ENCODE measurements around the gene PLD1.

Gene PLD1

DNA sequence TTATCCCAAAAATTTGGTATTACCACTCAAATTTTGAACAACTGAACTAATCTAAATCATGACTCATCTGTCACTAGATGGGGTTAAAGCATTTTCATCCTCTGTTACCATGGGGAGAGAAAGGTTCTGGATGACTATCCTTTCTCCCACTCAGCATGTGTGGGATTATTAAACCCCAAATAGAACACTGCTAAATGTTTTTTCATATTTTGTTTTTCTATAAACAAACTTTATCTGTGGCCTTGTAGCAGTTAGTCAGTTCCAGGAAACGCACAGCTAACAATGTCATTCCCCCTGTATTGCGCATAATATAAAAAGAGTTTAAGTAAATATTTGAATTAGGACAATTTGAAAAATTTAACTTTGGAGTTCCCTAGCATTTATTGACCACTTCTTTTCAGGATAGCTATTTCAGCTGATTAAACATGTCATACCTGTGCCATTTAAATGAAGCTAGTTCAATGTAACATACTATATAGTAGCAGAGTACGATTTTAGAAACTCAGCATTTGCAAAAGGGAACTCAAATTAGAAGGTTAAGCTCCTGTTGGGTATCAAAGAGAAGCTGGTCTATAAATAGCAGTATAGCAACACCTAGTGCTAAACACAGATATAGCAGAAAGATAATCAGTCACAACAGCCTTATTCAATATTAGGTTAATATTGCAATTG is 23.6 kb upstream of the PLD1 start:
- Histone ChIP-seq H3K4me3 (ENCODE audit: severe bottlenecking) (no peak overlapping the region), H3K36me3 (ENCODE audit: low read depth) (no peaks in the 10 kb centered on the region), H3K4me1 (ENCODE audit: insufficient read depth, poor library complexity, severe bottlenecking) (peaks cover 3% of the 10 kb centered on the region), H3K9me3 (ENCODE audit: severe bottlenecking) (no peaks in the 10 kb centered on the region), H3K27me3 (ENCODE audit: insufficient read depth, poor library complexity, severe bottlenecking) (no peaks in the 10 kb centered on the region), H3K27ac (ENCODE audit: poor library complexity, severe bottlenecking) (no peak overlapping the region)
- peak; percentile 77 for TF ChIP-seq CTCF (IDR thresholded peaks at IDR 0.05; ENCODE audit: poor library complexity, severe bottlenecking)
- DNase-seq (ENCODE audit: low spot score) (no peak), ATAC-seq (ENCODE audit: low read depth) (peak; percentile 67; the same call in 1 of the 3 replicates)

- H3K4me1 ChIP-seq (ENCODE audit: insufficient read depth, poor library complexity, severe bottlenecking): peaks cover 3% of the 10 kb centered on the region
- H3K27me3 ChIP-seq (ENCODE audit: insufficient read depth, poor library complexity, severe bottlenecking): no peaks in the 10 kb centered on the region
- no peak for ATAC-seq (ENCODE audit: low read depth)
- H3K27ac ChIP-seq (ENCODE audit: poor library complexity, severe bottlenecking): no peak overlapping the region
- no peak overlapping the region for H3K4me3 ChIP-seq (ENCODE audit: severe bottlenecking)
- H3K9me3 ChIP-seq (ENCODE audit: severe bottlenecking): no peaks in the 10 kb centered on the region
- no peaks in the 10 kb centered on the region for H3K36me3 ChIP-seq (ENCODE audit: low read depth)
- no peak for DNase-seq (ENCODE audit: low spot score)
- no peak for TF ChIP-seq CTCF (IDR thresholded peaks at IDR 0.05; ENCODE audit: poor library complexity, severe bottlenecking)
These were observed 22.7 kb upstream of the PLD1 start for GRCh38 chr3:171832989-171833388.

- no peak for ATAC-seq (ENCODE audit: low read depth)
- peaks cover 3% of the 10 kb centered on the region for H3K4me1 ChIP-seq (ENCODE audit: insufficient read depth, poor library complexity, severe bottlenecking)
- no peak overlapping the region for H3K27ac ChIP-seq (ENCODE audit: poor library complexity, severe bottlenecking)
- no peaks in the 10 kb centered on the region for H3K27me3 ChIP-seq (ENCODE audit: insufficient read depth, poor library complexity, severe bottlenecking)
- H3K36me3 ChIP-seq (ENCODE audit: low read depth): no peaks in the 10 kb centered on the region
- no peak for DNase-seq (ENCODE audit: low spot score)
- H3K4me3 ChIP-seq (ENCODE audit: severe bottlenecking): no peak overlapping the region
- no peaks in the 10 kb centered on the region for H3K9me3 ChIP-seq (ENCODE audit: severe bottlenecking)
- no peak for TF ChIP-seq CTCF (IDR thresholded peaks at IDR 0.05; ENCODE audit: poor library complexity, severe bottlenecking)
These were observed 21.7 kb upstream of the PLD1 start for GRCh38 chr3:171831936-171832335.

DNA sequence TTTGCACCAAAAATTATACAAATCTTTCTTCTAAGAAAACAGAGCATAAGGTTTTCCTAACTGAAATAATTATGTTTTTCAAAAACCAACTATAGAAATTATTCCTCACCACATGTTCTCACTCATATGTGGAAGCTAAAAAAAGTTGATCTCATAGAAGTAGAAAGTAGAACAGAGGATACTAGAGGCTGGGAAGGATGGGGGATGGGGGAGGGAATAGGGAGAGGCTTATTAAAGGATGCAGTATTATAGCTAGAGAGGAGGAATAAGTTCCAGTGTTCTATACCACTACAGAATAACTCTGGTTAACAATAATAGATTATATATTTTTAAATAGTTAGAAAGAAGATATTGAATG is 20.2 kb upstream of the PLD1 start:
- H3K9me3 ChIP-seq (ENCODE audit: severe bottlenecking): no peaks in the 10 kb centered on the region
- H3K36me3 ChIP-seq (ENCODE audit: low read depth): no peaks in the 10 kb centered on the region
- ATAC-seq (ENCODE audit: low read depth) (no peak), DNase-seq (ENCODE audit: low spot score) (no peak)
- no peak overlapping the region for H3K27ac ChIP-seq (ENCODE audit: poor library complexity, severe bottlenecking)
- H3K4me1 ChIP-seq (ENCODE audit: insufficient read depth, poor library complexity, severe bottlenecking): peaks cover 8% of the 10 kb centered on the region
- no peak for TF ChIP-seq CTCF (IDR thresholded peaks at IDR 0.05; ENCODE audit: poor library complexity, severe bottlenecking)
- H3K27me3 ChIP-seq (ENCODE audit: insufficient read depth, poor library complexity, severe bottlenecking): no peaks in the 10 kb centered on the region
- H3K4me3 ChIP-seq (ENCODE audit: severe bottlenecking): no peak overlapping the region

DNA sequence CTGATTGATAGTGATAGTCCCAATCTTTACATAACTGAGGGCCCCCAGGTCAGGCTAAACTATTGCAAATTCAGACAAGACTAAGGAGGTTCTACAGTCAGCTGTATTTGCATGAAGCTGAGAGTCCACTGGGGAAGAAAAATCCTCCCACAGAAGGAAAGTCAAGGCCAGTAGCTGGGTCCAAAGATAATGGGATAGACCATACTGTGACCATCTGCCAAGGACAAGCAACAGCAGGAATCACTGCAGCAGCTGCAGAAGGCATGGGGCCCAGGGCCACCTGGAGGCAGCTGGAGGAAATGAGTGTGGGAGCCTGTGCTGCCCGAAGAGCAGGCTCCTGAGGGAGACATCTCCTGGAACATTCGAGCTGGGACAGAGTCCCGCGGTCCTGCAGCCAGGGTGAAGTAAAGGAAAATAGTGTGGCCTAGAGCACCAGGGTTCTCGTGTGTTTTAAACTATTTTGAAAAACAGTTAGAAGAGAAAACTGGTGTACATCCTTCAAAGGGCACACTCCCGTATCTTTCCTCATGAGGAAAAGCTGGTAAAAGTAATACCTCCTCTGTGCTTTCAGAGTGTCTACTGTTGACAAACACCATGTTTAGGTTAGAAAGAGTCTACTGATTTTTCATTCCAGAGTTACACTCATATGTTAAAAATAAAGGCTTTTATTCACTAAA is 19.7 kb upstream of the PLD1 start:
- no peaks in the 10 kb centered on the region for H3K9me3 ChIP-seq (ENCODE audit: severe bottlenecking)
- peaks cover 13% of the 10 kb centered on the region for H3K4me1 ChIP-seq (ENCODE audit: insufficient read depth, poor library complexity, severe bottlenecking)
- no peak overlapping the region for H3K27ac ChIP-seq (ENCODE audit: poor library complexity, severe bottlenecking)
- no peak overlapping the region for H3K4me3 ChIP-seq (ENCODE audit: severe bottlenecking)
- peak; percentile 86 for TF ChIP-seq CTCF (IDR thresholded peaks at IDR 0.05; ENCODE audit: poor library complexity, severe bottlenecking)
- DNase-seq (ENCODE audit: low spot score) (no peak), ATAC-seq (ENCODE audit: low read depth) (peak; percentile 93)
- H3K27me3 ChIP-seq (ENCODE audit: insufficient read depth, poor library complexity, severe bottlenecking): no peaks in the 10 kb centered on the region
- H3K36me3 ChIP-seq (ENCODE audit: low read depth): no peaks in the 10 kb centered on the region
